Upper lobe of left lung (tissue), 6 donors: ENCODE measurements around the gene ANKRD40. TPM values are rescaled to one million over a fixed set of nuclear protein-coding genes. Genes with fewer than 3 reads are reported as not detected.

ENCODE experiments used
- ATAC-seq, 2 donors: fragments of 200-7000 bp; cut with Tn5 transposase; one replicate each; pipeline ENCODE4 v1.9.1; 2022; ENCODE audit warnings: mild to moderate bottlenecking in 2 of 2, moderate library complexity in 2 of 2; ENCODE audit not compliant: low FRiP score in 2 of 2
- DNase-seq, 2 donors: peaks; one replicate each; pipeline ENCODE4 v3.0.0-alpha.2; 2019 to 2020
- H3K27ac ChIP-seq, 4 donors: fragments of 200-600 bp; sonication (generic); one replicate each; pipeline ENCODE4 v1.5.1; 2016 to 2019
- H3K27me3 ChIP-seq, 4 donors: fragments of 200-600 bp; sonication (generic); one replicate each; pipeline ENCODE4 v1.5.1; 2017 to 2019
- H3K36me3 ChIP-seq, 4 donors: fragments of 200-600 bp; sonication (generic); one replicate each; pipeline ENCODE4 v1.5.1; 2016 to 2019
- H3K4me1 ChIP-seq, 4 donors: fragments of 200-600 bp; sonication (generic); one replicate each; pipeline ENCODE4 v1.5.1; 2018 to 2019
- H3K4me3 ChIP-seq, 4 donors: fragments of 200-600 bp; sonication (generic); one replicate each; pipeline ENCODE4 v1.5.1; 2017 to 2019; ENCODE audit warnings: mild to moderate bottlenecking in 2 of 4, moderate library complexity in 1 of 4
- H3K9me3 ChIP-seq, 4 donors: fragments of 200-600 bp; sonication (generic); one replicate each; pipeline ENCODE4 v1.5.1; 2018 to 2019
- EP300 ChIP-seq, 4 donors: sonication (generic); formaldehyde crosslinking; IDR thresholded peaks; one replicate each; pipeline ENCODE4 v1.5.1; 2017; ENCODE audit warnings: antibody characterized with exemption in 4 of 4, control low read depth in 2 of 4
- POLR2A ChIP-seq, 4 donors: fragments of 450-650 bp; IDR thresholded peaks; one replicate each; pipeline ENCODE4 v1.5.1; 2016 to 2017; ENCODE audit warnings: antibody characterized with exemption in 4 of 4, mild to moderate bottlenecking in 2 of 4
- POLR2AphosphoS5 ChIP-seq, 2 donors: sonication (generic); formaldehyde crosslinking; IDR thresholded peaks; one replicate each; pipeline ENCODE4 v1.5.1; 2017; ENCODE audit warnings: antibody characterized with exemption in 2 of 2
- WGBS, 2 donors: methylation state at CpG; one replicate each; pipeline ENCODE4 v1.1.5; 2017 to 2018; 5-methylcytosine and 5-hydroxymethylcytosine counted together
- total RNA-seq, 6 donors: library from RNA; depleted of rRNA in 4 of 6; stranded (reverse); fragments of >200 nt in 4 of 6; gene quantifications; one replicate each; pipeline versions ENCODE4 v1.1.0 to v1.2.1, GENCODE V29; 2016 to 2021
- TF ChIP-seq, protein P1 (sequence below), 6 experiments: fragments of 450-650 bp in 4 of 6; fragments of 200-600 bp in 2 of 6; sonication (generic) in 2 of 6; IDR thresholded peaks; one replicate each; pipeline ENCODE4 v1.5.1; 2016 to 2019; ENCODE audit warnings: antibody characterized with exemption in 6 of 6
- donor health status: DM: no; HTN: no; CAD: no; lungs with moderate emphysema.
- donor health status: DM: no; HTN: yes; CAD: no; lungs with severe emphysema.

The ANKRD40 gene
- total RNA-seq, 6 donors from 2014 or later: 27.9 to 52.9 (median 43.7) TPM

DNA sequence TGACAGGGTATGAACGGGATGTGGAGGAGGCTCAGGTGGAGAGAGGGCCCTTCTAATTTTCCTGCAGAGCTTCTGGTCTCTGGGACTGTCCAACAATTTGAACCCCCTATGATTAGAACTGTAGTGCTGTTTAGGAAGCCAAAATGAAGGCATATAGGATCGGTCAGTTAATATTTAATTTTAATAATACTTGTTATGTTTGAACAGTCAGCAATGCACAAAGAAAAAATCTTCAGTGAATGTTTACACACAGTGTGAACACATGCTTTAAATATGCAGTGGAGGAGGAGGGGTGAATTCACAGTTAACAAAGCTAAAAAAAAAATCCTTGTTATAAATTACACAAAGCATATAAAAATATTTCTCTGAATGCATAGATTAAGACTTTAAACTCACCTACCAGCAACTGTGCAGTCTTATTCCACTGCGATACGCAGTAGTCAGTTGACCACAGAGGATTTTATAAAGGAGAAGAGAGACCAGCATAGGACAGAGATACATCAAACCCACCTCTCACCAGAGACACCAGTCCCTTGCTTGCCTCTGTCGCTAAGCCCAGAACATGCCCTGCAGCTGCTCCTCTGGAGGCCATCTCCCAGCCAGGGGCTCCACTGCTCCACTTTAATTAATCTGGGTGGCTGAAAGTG is 14.6 kb downstream of the ANKRD40 start:
- ATAC-seq (peak in 1 of 2 donors; percentile 67), DNase-seq (no peak)
- Histone ChIP-seq H3K9me3 (no peaks in the 10 kb centered on the region), H3K4me3 (no peak overlapping the region), H3K27me3 (no peaks in the 10 kb centered on the region), H3K27ac (peak overlapping the region; percentile 29 to 68 (median 58)), H3K36me3 (peaks cover 10 to 56% (median 41%) of the 10 kb centered on the region in 4 donors), H3K4me1 (peaks cover 28 to 48% (median 32%) of the 10 kb centered on the region in 4 donors)
- TF ChIP-seq POLR2AphosphoS5 (IDR thresholded peaks at IDR 0.05) (no peak), EP300 (IDR thresholded peaks at IDR 0.05) (no peak), POLR2A (IDR thresholded peaks at IDR 0.05) (no peak)
- TF ChIP-seq, protein P1, sequence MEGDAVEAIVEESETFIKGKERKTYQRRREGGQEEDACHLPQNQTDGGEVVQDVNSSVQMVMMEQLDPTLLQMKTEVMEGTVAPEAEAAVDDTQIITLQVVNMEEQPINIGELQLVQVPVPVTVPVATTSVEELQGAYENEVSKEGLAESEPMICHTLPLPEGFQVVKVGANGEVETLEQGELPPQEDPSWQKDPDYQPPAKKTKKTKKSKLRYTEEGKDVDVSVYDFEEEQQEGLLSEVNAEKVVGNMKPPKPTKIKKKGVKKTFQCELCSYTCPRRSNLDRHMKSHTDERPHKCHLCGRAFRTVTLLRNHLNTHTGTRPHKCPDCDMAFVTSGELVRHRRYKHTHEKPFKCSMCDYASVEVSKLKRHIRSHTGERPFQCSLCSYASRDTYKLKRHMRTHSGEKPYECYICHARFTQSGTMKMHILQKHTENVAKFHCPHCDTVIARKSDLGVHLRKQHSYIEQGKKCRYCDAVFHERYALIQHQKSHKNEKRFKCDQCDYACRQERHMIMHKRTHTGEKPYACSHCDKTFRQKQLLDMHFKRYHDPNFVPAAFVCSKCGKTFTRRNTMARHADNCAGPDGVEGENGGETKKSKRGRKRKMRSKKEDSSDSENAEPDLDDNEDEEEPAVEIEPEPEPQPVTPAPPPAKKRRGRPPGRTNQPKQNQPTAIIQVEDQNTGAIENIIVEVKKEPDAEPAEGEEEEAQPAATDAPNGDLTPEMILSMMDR (IDR thresholded peaks at IDR 0.05): no peak
- 73 to 78% methylated on average over 5 of the region's 5 CpGs for WGBS, 2 donors

DNA sequence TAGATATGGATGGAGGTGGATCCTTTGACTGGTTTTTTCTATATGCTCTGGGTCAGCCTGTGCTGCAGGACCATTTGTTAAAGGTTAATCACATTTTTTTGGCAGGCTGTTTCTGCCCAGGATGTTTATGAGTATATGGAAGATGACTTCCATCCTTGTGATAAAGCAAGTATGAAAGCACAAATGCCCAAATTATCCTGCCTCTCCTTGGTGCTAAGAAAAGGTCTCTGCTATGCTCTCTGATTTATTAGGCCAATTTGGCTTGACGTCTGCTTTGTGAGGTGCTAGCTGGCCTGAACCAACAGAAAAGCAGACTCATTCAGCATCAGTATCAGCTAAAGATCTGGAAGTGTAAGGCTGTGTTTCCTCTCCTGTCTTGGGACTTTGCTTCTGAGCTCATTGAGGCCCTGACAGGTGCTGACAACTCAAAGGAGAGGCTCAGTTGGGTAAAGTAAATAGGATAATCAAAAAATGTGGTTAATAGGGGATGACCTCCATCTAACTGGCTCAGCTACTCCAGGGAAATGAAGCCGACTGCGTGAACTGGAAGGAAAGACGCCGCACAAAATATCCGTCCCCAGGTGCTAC is 15.2 kb downstream of the ANKRD40 start:
- no peaks in the 10 kb centered on the region for H3K27me3 ChIP-seq
- H3K4me3 ChIP-seq: no peak overlapping the region
- H3K27ac ChIP-seq: peak overlapping the region in 3 of 4 donors; percentile 5 to 64 (median 50)
- no peaks in the 10 kb centered on the region for H3K9me3 ChIP-seq
- 48 to 70% methylated on average over 6 of the region's 6 CpGs for WGBS, 2 donors
- DNase-seq: no peak
- TF ChIP-seq POLR2AphosphoS5 (IDR thresholded peaks at IDR 0.05) (no peak), EP300 (IDR thresholded peaks at IDR 0.05) (no peak), POLR2A (IDR thresholded peaks at IDR 0.05) (no peak)
- TF ChIP-seq, protein P1 (IDR thresholded peaks at IDR 0.05): no peak
- peaks cover 28 to 42% (median 32%) of the 10 kb centered on the region in 4 donors for H3K4me1 ChIP-seq
- peaks cover 10 to 50% (median 35%) of the 10 kb centered on the region in 4 donors for H3K36me3 ChIP-seq
- no peak for ATAC-seq

DNA sequence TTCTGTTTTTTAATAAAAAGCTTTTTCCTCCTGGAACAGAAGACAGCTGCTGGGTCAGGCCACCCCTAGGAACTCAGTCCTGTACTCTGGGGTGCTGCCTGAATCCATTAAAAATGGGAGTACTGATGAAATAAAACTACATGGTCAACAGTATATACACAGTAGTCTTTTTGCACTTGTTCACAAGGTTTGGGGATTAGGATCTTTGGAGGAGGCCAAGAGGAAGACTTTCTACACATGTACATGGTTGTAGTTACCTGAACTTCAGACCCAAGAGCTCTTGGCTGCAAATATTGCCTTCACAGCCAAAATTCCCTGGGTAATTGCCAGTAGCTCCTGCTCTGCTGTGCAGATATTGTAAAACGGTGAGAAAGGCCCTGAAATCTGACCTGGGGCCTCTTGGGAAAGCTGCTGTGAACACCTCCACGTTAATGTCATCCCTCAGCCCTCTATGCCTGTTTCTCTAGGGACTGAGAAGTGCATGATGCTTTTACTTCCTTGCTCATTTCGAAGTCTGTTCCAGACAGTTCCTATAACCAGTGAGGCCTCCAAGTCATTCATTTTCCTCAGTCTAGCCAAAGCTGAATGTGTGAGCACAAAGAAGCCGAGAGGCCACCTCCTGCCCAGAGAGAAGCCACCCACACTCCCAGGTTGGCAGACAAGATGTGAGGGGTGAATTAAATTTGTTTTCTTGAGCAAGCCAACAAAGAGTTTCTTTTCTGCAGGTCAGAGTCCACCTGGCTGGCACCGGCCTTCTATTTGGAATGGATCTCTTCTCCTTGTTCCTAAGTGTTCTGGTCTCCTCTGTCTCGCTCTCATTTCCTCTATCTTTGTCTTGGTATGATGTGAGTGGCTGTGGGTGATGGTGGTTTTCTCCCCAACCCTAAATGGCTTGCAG is 15.9 kb downstream of the ANKRD40 start:
- DNase-seq: peak in 1 of 2 donors; percentile 52
- Histone ChIP-seq H3K4me1 (peaks cover 28 to 48% (median 35%) of the 10 kb centered on the region in 4 donors), H3K36me3 (peaks cover 10 to 42% (median 27%) of the 10 kb centered on the region in 4 donors), H3K9me3 (no peaks in the 10 kb centered on the region), H3K27me3 (no peaks in the 10 kb centered on the region), H3K4me3 (no peak overlapping the region), H3K27ac (peak overlapping the region in 1 of 4 donors; percentile 5)
- no peak for ATAC-seq
- no peak for TF ChIP-seq EP300 (IDR thresholded peaks at IDR 0.05)
- TF ChIP-seq, protein P1 (IDR thresholded peaks at IDR 0.05): no peak
- TF ChIP-seq POLR2AphosphoS5 (IDR thresholded peaks at IDR 0.05): no peak
- no peak for TF ChIP-seq POLR2A (IDR thresholded peaks at IDR 0.05)
- WGBS, 2 donors: 67 to 69% methylated on average over 5 to 6 of the region's 6 CpGs

DNA sequence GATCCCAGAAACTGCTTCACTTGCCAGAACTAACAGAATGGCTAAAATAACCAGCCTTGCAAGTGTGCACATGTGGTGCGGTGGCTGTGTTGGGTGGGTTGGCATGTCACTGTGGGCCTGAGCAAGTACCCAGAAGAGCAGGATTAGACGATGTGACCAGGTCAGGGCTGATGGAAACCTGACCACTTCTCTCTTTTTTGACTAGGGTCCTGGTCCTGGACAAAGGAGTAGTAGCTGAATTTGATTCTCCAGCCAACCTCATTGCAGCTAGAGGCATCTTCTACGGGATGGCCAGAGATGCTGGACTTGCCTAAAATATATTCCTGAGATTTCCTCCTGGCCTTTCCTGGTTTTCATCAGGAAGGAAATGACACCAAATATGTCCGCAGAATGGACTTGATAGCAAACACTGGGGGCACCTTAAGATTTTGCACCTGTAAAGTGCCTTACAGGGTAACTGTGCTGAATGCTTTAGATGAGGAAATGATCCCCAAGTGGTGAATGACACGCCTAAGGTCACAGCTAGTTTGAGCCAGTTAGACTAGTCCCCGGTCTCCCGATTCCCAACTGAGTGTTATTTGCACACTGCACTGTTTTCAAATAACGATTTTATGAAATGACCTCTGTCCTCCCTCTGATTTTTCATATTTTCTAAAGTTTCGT is 16.7 kb downstream of the ANKRD40 start:
- Histone ChIP-seq H3K4me1 (peaks cover 28 to 55% (median 41%) of the 10 kb centered on the region in 4 donors), H3K36me3 (peaks cover 7 to 35% (median 19%) of the 10 kb centered on the region in 4 donors), H3K4me3 (no peak overlapping the region), H3K27me3 (no peaks in the 10 kb centered on the region), H3K27ac (no peak overlapping the region), H3K9me3 (no peaks in the 10 kb centered on the region)
- 58% methylated on average over 9 of the region's 9 CpGs for WGBS, 2 donors
- no peak for ATAC-seq
- no peak for DNase-seq
- TF ChIP-seq POLR2A (IDR thresholded peaks at IDR 0.05) (no peak), POLR2AphosphoS5 (IDR thresholded peaks at IDR 0.05) (no peak), EP300 (IDR thresholded peaks at IDR 0.05) (no peak)
